Tibial artery (tissue), 4 donors: ENCODE measurements around the gene PDP2.

Source experiments
- DNase-seq, 2 donors: peaks; one replicate each; pipeline ENCODE4 v3.0.0-alpha.2; 2019
- H3K27ac ChIP-seq, 2 donors: fragments of 200-600 bp; sonication (generic) in 1 of 2; 1 replicate in 1 of 2; 2 replicates in 1 of 2; pipeline ENCODE4 v1.5.1; 2018 to 2019; ENCODE audit warnings: mild to moderate bottlenecking in 1 of 2
- H3K27me3 ChIP-seq, 2 donors: fragments of 200-600 bp; sonication (generic) in 1 of 2; one replicate each; pipeline versions ENCODE4 v1.5.1 to v1.6.0; 2016 to 2019
- H3K36me3 ChIP-seq, 3 donors: fragments of 200-600 bp; sonication (generic) in 2 of 3; one replicate each; pipeline ENCODE4 v1.5.1; 2016 to 2019; ENCODE audit warnings: mild to moderate bottlenecking in 2 of 3
- H3K4me1 ChIP-seq, 4 donors: fragments of 200-600 bp; sonication (generic) in 2 of 4; 1 replicate in 3 of 4; 2 replicates in 1 of 4; pipeline ENCODE4 v1.5.1; 2016 to 2019
- H3K4me3 ChIP-seq, 2 donors: fragments of 200-600 bp; sonication (generic) in 1 of 2; 1 replicate in 1 of 2; 2 replicates in 1 of 2; pipeline ENCODE4 v1.5.1; 2018 to 2019; ENCODE audit warnings: mild to moderate bottlenecking in 2 of 2
- H3K9me3 ChIP-seq, 3 donors: fragments of 200-600 bp; sonication (generic) in 1 of 3; one replicate each; pipeline ENCODE4 v1.5.1; 2016 to 2019
- CTCF ChIP-seq, 2 experiments: fragments of 200-600 bp in 1 of 2; fragments of 450-650 bp in 1 of 2; IDR thresholded peaks; one replicate each; pipeline ENCODE4 v1.5.1; 2017 to 2019; ENCODE audit warnings: antibody characterized with exemption in 2 of 2, mild to moderate bottlenecking in 1 of 2, moderate library complexity in 1 of 2
- intact Hi-C: fragments of 100-400 bp; cut with DNase I; formaldehyde crosslinking; loops from one replicate; pipeline ENCODE4 v1.15.0; 2023; ENCODE audit warnings: low total_unique reads

The PDP2 gene

GRCh38 chr16:66935314-66936011 lies 55.1 kb downstream of the PDP2 start, which contains the start of gene CES2:
CES2 (plus strand) TSS chr16:66935516; CDS start chr16:66935636, 120 bp downstream.
- DNase-seq: peak in 1 of 2 donors; percentile 85
- intact Hi-C loops: loop anchor here (2.0 kb wide), 1 partner anchor 41 kb away; no protein-coding TSS in a partner anchor
- H3K27me3 ChIP-seq: no peaks in the 10 kb centered on the region
- no peaks in the 10 kb centered on the region for H3K9me3 ChIP-seq
- no peak for TF ChIP-seq CTCF (IDR thresholded peaks at IDR 0.05)
- H3K4me3 ChIP-seq: peak within 1 kb of the TSS; percentile 95 to 97
- H3K36me3 ChIP-seq: peaks cover 4 to 59% (median 27%) of the 10 kb centered on the region in 3 donors
- peak within 1 kb of the TSS; percentile 95 to 97 for H3K27ac ChIP-seq
- H3K4me1 ChIP-seq: peaks cover 4 to 45% (median 35%) of the 10 kb centered on the region in 4 donors

- no peak for TF ChIP-seq CTCF (IDR thresholded peaks at IDR 0.05)
- Histone ChIP-seq H3K9me3 (no peaks in the 10 kb centered on the region), H3K4me1 (peaks cover 4 to 45% (median 35%) of the 10 kb centered on the region in 4 donors), H3K27ac (no peak overlapping the region), H3K4me3 (no peak overlapping the region), H3K36me3 (peaks cover 14 to 60% (median 37%) of the 10 kb centered on the region in 3 donors), H3K27me3 (no peaks in the 10 kb centered on the region)
- DNase-seq: no peak
- intact Hi-C loops: no loop called here
Observed at GRCh38 chr16:66936462-66936861, 56.1 kb downstream of the PDP2 start.

- DNase-seq: no peak
- peaks cover 19 to 60% (median 42%) of the 10 kb centered on the region in 3 donors for H3K36me3 ChIP-seq
- peaks cover 4 to 43% (median 35%) of the 10 kb centered on the region in 4 donors for H3K4me1 ChIP-seq
- no peak overlapping the region for H3K4me3 ChIP-seq
- TF ChIP-seq CTCF (IDR thresholded peaks at IDR 0.05): no peak
- no peaks in the 10 kb centered on the region for H3K27me3 ChIP-seq
- no peaks in the 10 kb centered on the region for H3K9me3 ChIP-seq
- H3K27ac ChIP-seq: no peak overlapping the region
- intact Hi-C loops: no loop called here
Observed at GRCh38 chr16:66936889-66937554, 56.7 kb downstream of the PDP2 start.

GRCh38 chr16:66937725-66938337 lies 57.5 kb downstream of the PDP2 start:
- H3K36me3 ChIP-seq: peaks cover 25 to 60% (median 49%) of the 10 kb centered on the region in 3 donors
- intact Hi-C loops: no loop called here
- H3K27ac ChIP-seq: no peak overlapping the region
- DNase-seq: no peak
- no peaks in the 10 kb centered on the region for H3K27me3 ChIP-seq
- no peak overlapping the region for H3K4me3 ChIP-seq
- H3K9me3 ChIP-seq: no peaks in the 10 kb centered on the region
- no peak for TF ChIP-seq CTCF (IDR thresholded peaks at IDR 0.05)
- peaks cover 4 to 35% (median 28%) of the 10 kb centered on the region in 4 donors for H3K4me1 ChIP-seq

- peaks cover 25 to 72% (median 61%) of the 10 kb centered on the region in 3 donors for H3K36me3 ChIP-seq
Observed at GRCh38 chr16:66939366-66939765, 59.1 kb downstream of the PDP2 start.

More at GRCh38 chr16:66939366-66939765, 59.1 kb downstream of the PDP2 start:
- no peak for DNase-seq
- H3K9me3 ChIP-seq: no peaks in the 10 kb centered on the region
- TF ChIP-seq CTCF (IDR thresholded peaks at IDR 0.05): no peak
- peaks cover 0 to 26% (median 19%) of the 10 kb centered on the region in 4 donors for H3K4me1 ChIP-seq
- H3K4me3 ChIP-seq: no peak overlapping the region
- no peak overlapping the region for H3K27ac ChIP-seq
- intact Hi-C loops: no loop called here
- no peaks in the 10 kb centered on the region for H3K27me3 ChIP-seq
